Right lobe of liver (tissue), 6 donors: ENCODE data around the gene RAP1GAP2. TPM values are rescaled to one million over a fixed set of nuclear protein-coding genes. Genes with fewer than 3 reads are reported as not detected.

ENCODE experiments used
- ATAC-seq, 4 donors: fragments of 200-7000 bp; cut with Tn5 transposase; one replicate each; pipeline ENCODE4 v1.9.1; 2020; ENCODE audit warnings: mild to moderate bottlenecking in 4 of 4, moderate library complexity in 4 of 4
- DNase-seq, 3 donors: peaks; one replicate each; pipeline ENCODE4 v3.0.0-alpha.2; 2020
- H3K27ac ChIP-seq, 3 donors: fragments of 200-600 bp; one replicate each; pipeline ENCODE4 v1.8.0; 2022
- H3K27me3 ChIP-seq, 2 donors: fragments of 200-600 bp; one replicate each; pipeline ENCODE4 v1.8.0; 2022
- H3K36me3 ChIP-seq, 4 donors: fragments of 200-600 bp; sonication (generic) in 1 of 4; one replicate each; pipeline versions ENCODE4 v1.5.1 to v1.8.0; 2017 to 2022; ENCODE audit warnings: control low read depth in 1 of 4
- H3K4me1 ChIP-seq, 4 donors: fragments of 200-600 bp; sonication (generic) in 1 of 4; one replicate each; pipeline versions ENCODE4 v1.5.1 to v1.8.0; 2017 to 2022; ENCODE audit warnings: control low read depth in 1 of 4
- H3K4me3 ChIP-seq, 3 donors: fragments of 200-600 bp; one replicate each; pipeline ENCODE4 v1.8.0; 2022
- H3K9me3 ChIP-seq, 4 donors: fragments of 200-600 bp; sonication (generic) in 1 of 4; one replicate each; pipeline versions ENCODE4 v1.5.1 to v1.8.0; 2017 to 2022; ENCODE audit warnings: control low read depth in 1 of 4
- CTCF ChIP-seq, 4 donors: fragments of 200-600 bp in 3 of 4; fragments of 450-650 bp in 1 of 4; IDR thresholded peaks; one replicate each; pipeline versions ENCODE4 v1.5.1 to v1.8.0; 2016 to 2022; ENCODE audit warnings: antibody characterized with exemption in 4 of 4, mild to moderate bottlenecking in 2 of 4
- POLR2A ChIP-seq: fragments of 450-650 bp; IDR thresholded peaks from one replicate; pipeline ENCODE4 v1.6.1; 2017; ENCODE audit warnings: antibody characterized with exemption, mild to moderate bottlenecking
- WGBS: methylation state at CpG from one replicate; pipeline ENCODE4 v1.1.6; 2018; ENCODE audit warnings: low coverage, low lambda C conversion rate; ENCODE audit not compliant: insufficient coverage; ENCODE audit errors: missing lambda C conversion rate; 5-methylcytosine and 5-hydroxymethylcytosine counted together
- intact Hi-C, 2 donors: fragments of 100-400 bp; cut with DNase I; formaldehyde crosslinking; loops; one replicate each; pipeline versions ENCODE4 v1.11.2 to v1.14.1; 2022
- total RNA-seq, 6 experiments: library from RNA; depleted of rRNA in 2 of 6; stranded (reverse); fragments of >200 nt in 2 of 6; fragmentation: NEBNext Ultra II Directional in 3 of 6; extraction: Animal tissue kit (Norgen Biotek cat#: 25700) in 3 of 6; gene quantifications; one replicate each; pipeline versions ENCODE4 v1.1.0 to v1.2.4, GENCODE V29; 2016 to 2023
- donor health status: DM: no; HTN: yes; CAD: no.
- donor health status: DM: no; HTN: no; CAD: no.
- donor health status: DM: no; HTN: no; CAD: no.
- donor health status: DM: no; HTN: yes; CAD: no.
- donor health status: DM: no; HTN: yes; CAD: no.

The RAP1GAP2 gene
- total RNA-seq, 6 experiments from 2014 or later, result 1.0 to 3.8 (median 1.8) TPM

- ATAC-seq, result peak in 1 of 4 donors; percentile 46
- no peak overlapping the region for H3K4me3 ChIP-seq
Measured at GRCh38 chr17:2867441-2868424, 71.5 kb downstream of the RAP1GAP2 start.

GRCh38 chr17:2869604-2870003, 73.4 kb downstream of the RAP1GAP2 start:
- WGBS, result no CpG with 5 or more reads among the region's 13 CpGs
- Histone ChIP-seq H3K9me3 (no peaks in the 10 kb centered on the region), H3K27ac (no peak overlapping the region), H3K36me3 (no peaks in the 10 kb centered on the region), H3K4me1 (no peaks in the 10 kb centered on the region), H3K4me3 (no peak overlapping the region), H3K27me3 (no peaks in the 10 kb centered on the region)
- ATAC-seq, result no peak
- intact Hi-C loops, result no loop called here
- TF ChIP-seq POLR2A (no peak), CTCF (IDR thresholded peaks at IDR 0.05) (no peak)
- no peak for DNase-seq

More at GRCh38 chr17:2867441-2868424, 71.5 kb downstream of the RAP1GAP2 start:
- no peak overlapping the region for H3K27ac ChIP-seq
- H3K9me3 ChIP-seq, result no peaks in the 10 kb centered on the region
- no peaks in the 10 kb centered on the region for H3K36me3 ChIP-seq
- DNase-seq, result no peak
- WGBS, result 63% methylated on average over 11 of the region's 23 CpGs
- intact Hi-C loops, result no loop called here
- no peaks in the 10 kb centered on the region for H3K27me3 ChIP-seq
- no peaks in the 10 kb centered on the region for H3K4me1 ChIP-seq
- TF ChIP-seq CTCF (IDR thresholded peaks at IDR 0.05) (no peak), POLR2A (no peak)

- H3K27ac ChIP-seq, result no peak overlapping the region
- H3K4me1 ChIP-seq, result no peaks in the 10 kb centered on the region
- DNase-seq (no peak), ATAC-seq (no peak)
- no peak for TF ChIP-seq POLR2A
- no peak for TF ChIP-seq CTCF (IDR thresholded peaks at IDR 0.05)
- no peaks in the 10 kb centered on the region for H3K9me3 ChIP-seq
- no peak overlapping the region for H3K4me3 ChIP-seq
- intact Hi-C loops, result no loop called here
- WGBS, result 68% methylated on average over 4 of the region's 7 CpGs
- H3K36me3 ChIP-seq, result no peaks in the 10 kb centered on the region
- H3K27me3 ChIP-seq, result no peaks in the 10 kb centered on the region
Measured at GRCh38 chr17:2871205-2871604, 75.0 kb downstream of the RAP1GAP2 start.

- TF ChIP-seq CTCF (IDR thresholded peaks at IDR 0.05) (no peak), POLR2A (no peak)
- H3K27me3 ChIP-seq, result no peaks in the 10 kb centered on the region
- 69% methylated on average over 7 of the region's 9 CpGs for whole genome bisulfite sequencing
- H3K27ac ChIP-seq, result no peak overlapping the region
- DNase-seq (no peak), ATAC-seq (no peak)
- no peak overlapping the region for H3K4me3 ChIP-seq
- no peaks in the 10 kb centered on the region for H3K9me3 ChIP-seq
- H3K36me3 ChIP-seq, result no peaks in the 10 kb centered on the region
- intact Hi-C loops, result no loop called here
- no peaks in the 10 kb centered on the region for H3K4me1 ChIP-seq
Measured at GRCh38 chr17:2871720-2872119, 75.5 kb downstream of the RAP1GAP2 start.
